PC-9 (cell line): Measurements from ENCODE around the gene GOLGA6L10. TPM values are rescaled to one million over a fixed set of nuclear protein-coding genes. Genes with fewer than 3 reads are reported as not detected.
"Not testable (repeated sequence)": the region's sequence is repeated elsewhere in the genome, so short reads cannot be mapped to it uniquely, and the experiment has no call there.

Source experiments
- Bru-seq: library from RNA; stranded (reverse); fragments of 400-500 nt; gene quantifications from one replicate; lab custom pipeline; 2021; lab: Mats Ljungman, UMichigan
- BruChase-seq, 2 experiments: library from RNA; stranded (reverse); fragments of 400-500 nt; gene quantifications; one replicate each; lab custom pipeline; 2021; lab: Mats Ljungman, UMichigan
- BruUV-seq: library from RNA; stranded (reverse); fragments of 400-500 nt; replicated peaks from 2 replicates; lab custom pipeline; 2021; lab: Mats Ljungman, UMichigan
- CTCF ChIA-PET: fragments of 300-600 bp; sonication (Branson Sonifier 250); formaldehyde crosslinking; loops from one replicate; lab custom pipeline; 2022; ENCODE audit warnings: antibody characterized with exemption; lab: Charles Lee
- POLR2A ChIA-PET: fragments of 300-600 bp; sonication (Branson Sonifier 250); formaldehyde crosslinking; loops from one replicate; lab custom pipeline; 2022; ENCODE audit warnings: antibody characterized with exemption; ENCODE audit not compliant: unreplicated experiment; lab: Charles Lee
- DNase-seq, 2 experiments: peaks; one replicate each; pipeline versions ENCODE4 v3.0.0 to v3.0.0-alpha.2; 2015 to 2022; ENCODE audit warnings: mixed read lengths in 1 of 2
- H2AFZ ChIP-seq: fragments of 200-600 bp; sonication (generic); 2 replicates; pipeline ENCODE4 v1.8.1; 2017; ENCODE audit warnings: antibody characterized with exemption
- H3F3A ChIP-seq: fragments of 200-600 bp; sonication (generic); 2 replicates; pipeline ENCODE4 v1.8.1; 2017; ENCODE audit warnings: antibody characterized with exemption, mild to moderate bottlenecking, low read depth; ENCODE audit not compliant: insufficient read depth
- H3K27ac ChIP-seq: fragments of 200-600 bp; sonication (generic); 2 replicates; pipeline ENCODE4 v1.6.1; 2016; ENCODE audit warnings: mixed run types
- H3K27me3 ChIP-seq: fragments of 200-600 bp; sonication (generic); 2 replicates; pipeline ENCODE4 v1.6.1; 2016; ENCODE audit warnings: low read depth, mixed run types; ENCODE audit not compliant: insufficient read depth
- H3K36me3 ChIP-seq: fragments of 200-600 bp; sonication (generic); 2 replicates; pipeline ENCODE4 v1.6.1; 2016; ENCODE audit warnings: low read depth, mixed run types
- H3K4me1 ChIP-seq: fragments of 200-600 bp; sonication (generic); replicated peaks from 2 replicates; pipeline ENCODE4 v1.6.1; 2016; ENCODE audit warnings: mixed run types; ENCODE audit not compliant: insufficient read depth
- H3K4me2 ChIP-seq: fragments of 200-600 bp; sonication (generic); 2 replicates; pipeline ENCODE4 v1.6.1; 2017; ENCODE audit warnings: mixed run types
- H3K4me3 ChIP-seq: fragments of 200-600 bp; sonication (generic); 2 replicates; pipeline ENCODE4 v1.6.1; 2016; ENCODE audit warnings: mixed run types
- H3K79me2 ChIP-seq: fragments of 200-600 bp; sonication (generic); 2 replicates; pipeline ENCODE4 v1.6.1; 2017; ENCODE audit warnings: low read depth, mixed run types
- H3K9me2 ChIP-seq: fragments of 200-600 bp; sonication (generic); 2 replicates; pipeline ENCODE4 v1.8.1; 2017; ENCODE audit warnings: mild to moderate bottlenecking; ENCODE audit not compliant: insufficient read depth
- H3K9me3 ChIP-seq: fragments of 200-600 bp; sonication (generic); 2 replicates; pipeline ENCODE4 v1.8.1; 2016; ENCODE audit warnings: low read depth; ENCODE audit not compliant: insufficient read depth
- H4K20me1 ChIP-seq: fragments of 200-600 bp; sonication (generic); 2 replicates; pipeline ENCODE4 v1.8.1; 2017; ENCODE audit not compliant: insufficient read depth
- CTCF ChIP-seq: fragments of 200-600 bp; sonication (generic); conservative IDR thresholded peaks from 2 replicates; pipeline ENCODE4 v1.6.1; 2017; ENCODE audit warnings: mixed run types, antibody characterized with exemption, mild to moderate bottlenecking, moderate library complexity
- EZH2 ChIP-seq: fragments of 200-600 bp; sonication (generic); IDR thresholded peaks from 2 replicates; pipeline ENCODE4 v1.8.0; 2017; ENCODE audit warnings: antibody characterized with exemption, low read depth
- intact Hi-C: fragments of 100-400 bp; cut with micrococcal nuclease; formaldehyde crosslinking; loops from one replicate; pipeline ENCODE4 v1.10.0; 2022; ENCODE audit not compliant: unreplicated experiment
- long read RNA-seq: library from polyadenylated mRNA; stranded (forward); transcript quantifications from one replicate; pipeline ENCODE4 v2.0.0, GENCODE V29; 2022
- total RNA-seq: library from RNA; stranded (reverse); gene quantifications from 2 replicates; pipeline ENCODE4 v1.2.3, GENCODE V29; 2021

GOLGA6L10 gene
- total RNA-seq (2.2 and 2.3 TPM in 2 replicates), Bru-seq, nascent RNA (percentile 32 among the genes with signal in this experiment), BruChase-seq, experiment 1, labeled RNA remaining after a 2-hour chase (percentile 40 among the genes with signal in this experiment), BruChase-seq, experiment 2, labeled RNA remaining after a 6-hour chase (percentile 36 among the genes with signal in this experiment)
- long read RNA-seq, result 0 reads

DNA sequence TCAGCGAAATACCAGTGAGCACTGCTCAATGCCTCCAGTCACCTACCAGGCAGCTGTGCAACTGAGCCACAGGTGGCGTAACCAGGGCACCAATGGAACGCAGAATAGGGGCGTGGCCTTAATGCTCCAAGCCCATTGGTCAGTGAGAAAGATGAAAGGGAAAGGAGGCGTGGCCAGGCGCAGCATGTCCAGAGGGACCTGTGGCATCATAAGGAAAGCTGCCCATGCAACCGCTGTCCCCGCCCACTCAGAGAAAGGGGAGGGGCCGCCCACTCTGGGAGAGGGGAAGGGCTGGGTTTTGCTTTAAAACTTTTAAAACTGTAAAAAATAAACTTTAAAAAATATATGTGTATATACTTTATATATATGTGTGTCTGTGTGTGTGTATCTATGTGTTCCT, at the start of gene GOLGA6L10:
Gene GOLGA6L10 (minus strand): TSS at position 101 of the 400 bp plus-strand sequence. CDS start 100 bp downstream, at position 1.
- POLR2A ChIA-PET, H3K4me2 ChIP-seq, H3K4me3 ChIP-seq, H3K9me3 ChIP-seq, H3F3A ChIP-seq, H3K27me3 ChIP-seq, H2AFZ ChIP-seq, H4K20me1 ChIP-seq, H3K79me2 ChIP-seq, H3K9me2 ChIP-seq, DNase-seq, intact Hi-C loops, H3K27ac ChIP-seq, CTCF ChIA-PET, BruUV-seq, H3K4me1 ChIP-seq, H3K36me3 ChIP-seq: not testable (repeated sequence)

- intact Hi-C loops, result no loop called here
- Histone ChIP-seq H3K9me2 (no peaks in the 10 kb centered on the region), H3F3A (no peaks in the 10 kb centered on the region), H3K27me3 (no peaks in the 10 kb centered on the region), H2AFZ (no peak overlapping the region), H3K9me3 (no peaks in the 10 kb centered on the region), H3K4me2 (no peak overlapping the region), H3K4me3 (no peak overlapping the region), H3K27ac (no peak overlapping the region), H3K4me1 (no peaks in the 10 kb centered on the region), H3K79me2 (no peaks in the 10 kb centered on the region), H4K20me1 (no peaks in the 10 kb centered on the region), H3K36me3 (no peaks in the 10 kb centered on the region)
- ChIA-PET POLR2A (no interaction called here), CTCF (no interaction called here)
- TF ChIP-seq CTCF (no peak), EZH2 (no peak)
- no TSS peak for BruUV-seq
- no peak for DNase-seq
Measured at GRCh38 chr15:82398785-82399184, 49.5 kb upstream of the GOLGA6L10 start.

DNA sequence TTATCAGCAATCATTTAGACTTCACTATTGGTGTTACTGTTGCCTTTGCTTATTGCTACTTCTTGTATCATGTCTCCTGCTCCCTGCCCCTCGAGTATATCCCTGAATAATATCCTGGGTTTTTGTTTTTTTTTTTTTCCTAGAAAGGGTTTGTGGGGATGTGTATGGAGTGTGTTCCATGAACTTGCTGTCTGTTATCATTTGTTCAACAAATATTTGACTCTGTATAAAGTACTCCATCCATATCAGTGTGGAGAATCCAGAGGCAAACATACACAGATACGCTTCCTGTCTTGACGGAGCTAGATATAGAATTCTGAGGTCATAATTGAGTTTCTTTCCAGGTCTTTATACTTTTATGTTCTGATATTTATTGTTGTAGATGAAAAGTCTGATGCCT, 48.5 kb upstream of the GOLGA6L10 start:
- TF ChIP-seq CTCF (no peak), EZH2 (no peak)
- Histone ChIP-seq H4K20me1 (no peaks in the 10 kb centered on the region), H3F3A (no peaks in the 10 kb centered on the region), H2AFZ (no peak overlapping the region), H3K27ac (no peak overlapping the region), H3K4me3 (no peak overlapping the region), H3K79me2 (no peaks in the 10 kb centered on the region), H3K4me2 (no peak overlapping the region), H3K4me1 (no peaks in the 10 kb centered on the region), H3K36me3 (no peaks in the 10 kb centered on the region), H3K9me2 (no peaks in the 10 kb centered on the region), H3K9me3 (no peaks in the 10 kb centered on the region), H3K27me3 (no peaks in the 10 kb centered on the region)
- intact Hi-C loops, result no loop called here
- CTCF ChIA-PET, result no interaction called here
- DNase-seq, result no peak
- POLR2A ChIA-PET, result no interaction called here
- BruUV-seq, result no TSS peak

DNA sequence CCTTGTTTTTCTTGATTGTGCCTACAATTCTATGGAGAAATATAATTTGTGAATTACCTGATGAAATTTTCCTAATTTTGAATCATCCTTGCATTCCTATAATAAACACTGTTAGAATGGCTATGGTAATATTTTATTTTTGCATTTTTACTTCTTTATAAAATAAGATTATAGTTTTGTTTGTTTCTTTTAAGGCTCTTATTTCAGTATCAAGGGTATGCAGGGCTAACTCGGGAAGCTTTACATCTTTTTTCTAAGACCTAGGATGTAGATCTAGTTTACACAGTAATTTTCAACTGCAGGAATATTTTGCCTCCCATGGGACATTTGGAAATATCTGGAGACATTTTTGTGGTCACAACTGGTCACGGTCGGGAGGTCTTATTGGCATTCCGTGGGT, 46.5 kb upstream of the GOLGA6L10 start:
- H3K9me2 ChIP-seq, H3K4me1 ChIP-seq, H3K36me3 ChIP-seq, POLR2A ChIA-PET, intact Hi-C loops, H2AFZ ChIP-seq, H3K4me3 ChIP-seq, H3K9me3 ChIP-seq, H3K4me2 ChIP-seq, H3K27me3 ChIP-seq, DNase-seq, H4K20me1 ChIP-seq, H3K27ac ChIP-seq, CTCF ChIA-PET, H3F3A ChIP-seq, BruUV-seq, H3K79me2 ChIP-seq: not testable (repeated sequence)
